Measurements from ENCODE around the gene CABLES2. TPM values are rescaled to one million over a fixed set of nuclear protein-coding genes. Genes with fewer than 3 reads are reported as not detected.

Gene CABLES2
- total and polyA plus RNA-seq, 2 donors (not counting 3 experiments of a cell fraction or from before 2014, with no cell fraction given) = 7.8 to 9.9 TPM

GRCh38 chr20:62352402-62353288, 54.4 kb downstream of the CABLES2 start:
- TF ChIP-seq POLR2AphosphoS5 (IDR thresholded peaks at IDR 0.05; ENCODE audit: insufficient read depth, low read depth, low read length) (no peak), CTCF (IDR thresholded peaks at IDR 0.05; ENCODE audit: extremely low read depth in 1 of 2, insufficient read depth in 1 of 2, low read depth in 1 of 2, low read length in 2 of 2) (no peak), EZH2 (IDR thresholded peaks at IDR 0.05; ENCODE audit: borderline replicate concordance, low read depth, low read length, severe bottlenecking) (no peak), MAX (IDR thresholded peaks at IDR 0.05; ENCODE audit: insufficient read depth, insufficient read length) (no peak), GATA2 (IDR thresholded peaks at IDR 0.05; ENCODE audit: insufficient read depth, insufficient read length, low read depth, low read length) (no peak), POLR2A (IDR thresholded peaks at IDR 0.05; ENCODE audit: low read depth, low read length) (no peak), JUN (IDR thresholded peaks at IDR 0.05; ENCODE audit: borderline replicate concordance, insufficient read depth, insufficient read length, low read depth) (no peak), FOS (IDR thresholded peaks at IDR 0.05; ENCODE audit: borderline replicate concordance, insufficient read depth, low read length) (no peak), MYC (IDR thresholded peaks at IDR 0.05; ENCODE audit: low read depth, low read length) (no peak)
- Histone ChIP-seq H3K9ac (replicated peaks; ENCODE audit: extremely low read depth, insufficient read depth, low read length) (no peak overlapping the region), H3K4me1 (ENCODE audit: control insufficient read depth, extremely low read depth, insufficient read depth, low read length) (peaks cover 26% of the 10 kb centered on the region), H2AFZ (ENCODE audit: low read depth, low read length) (no peak overlapping the region), H3K4me3 (replicated peaks in 1 of 3; ENCODE audit: insufficient read depth in 1 of 3, low read depth in 1 of 3, low read length in 3 of 3) (no peak overlapping the region), H4K20me1 (replicated peaks; ENCODE audit: control insufficient read depth, extremely low read depth, insufficient read depth, low read length) (no peaks in the 10 kb centered on the region), H3K4me2 (ENCODE audit: insufficient read depth, low read length) (no peak overlapping the region), H3K27ac (ENCODE audit: insufficient read depth, low read depth, low read length) (no peak overlapping the region), H3K79me2 (ENCODE audit: control insufficient read depth, insufficient read depth, low read length) (peaks cover 50% of the 10 kb centered on the region), H3K9me3 (replicated peaks; ENCODE audit: control insufficient read depth, insufficient read depth, low read length) (no peaks in the 10 kb centered on the region), H3K27me3 (ENCODE audit: control insufficient read depth in 2 of 2, insufficient read depth in 2 of 2, low read length in 2 of 2) (no peaks in the 10 kb centered on the region), H3K36me3 (ENCODE audit: control insufficient read depth in 2 of 2, extremely low read depth in 1 of 2, insufficient read depth in 2 of 2, low read length in 2 of 2) (peaks cover 2 to 15% of the 10 kb centered on the region in 2 experiments), H3K9me1 (replicated peaks; ENCODE audit: control insufficient read depth, extremely low read depth, insufficient read depth, low read length) (no peaks in the 10 kb centered on the region)
- FAIRE-seq (no peak), DNase-seq (ENCODE audit: low read depth, low spot score) (no peak)
- dilution Hi-C loops (cut with MboI; ENCODE audit: extremely low pct_ligation_motif_present, low sequenced_read_pairs) = no loop called here
- CTCF ChIA-PET = interaction anchor here (0.9 kb wide), 1 partner anchor 30 kb away, joined by 3 read pairs; no protein-coding TSS in a partner anchor
- no TSS peak for BruUV-seq (replicated peaks)
- intact Hi-C loops (cut with micrococcal nuclease) = no loop called here
- POLR2A ChIA-PET = no interaction called here
